Suprapubic skin (tissue), 4 donors: ENCODE results near the gene SEC14L1.

Experiments
- EP300 ChIP-seq: sonication (generic); formaldehyde crosslinking; IDR thresholded peaks from one replicate; pipeline ENCODE4 v1.6.1; 2017; ENCODE audit warnings: antibody characterized with exemption
- POLR2AphosphoS5 ChIP-seq, 3 donors: sonication (generic); formaldehyde crosslinking; IDR thresholded peaks; one replicate each; pipeline ENCODE4 v1.6.1; 2017; ENCODE audit warnings: antibody characterized with exemption in 3 of 3
- TF ChIP-seq, protein P1 (sequence below), 2 donors: fragments of 200-600 bp in 1 of 2; fragments of 450-650 bp in 1 of 2; sonication (generic) in 1 of 2; IDR thresholded peaks; one replicate each; pipeline ENCODE4 v1.5.1; 2016 to 2019; ENCODE audit warnings: antibody characterized with exemption in 2 of 2, mild to moderate bottlenecking in 1 of 2, moderate library complexity in 1 of 2

DNA sequence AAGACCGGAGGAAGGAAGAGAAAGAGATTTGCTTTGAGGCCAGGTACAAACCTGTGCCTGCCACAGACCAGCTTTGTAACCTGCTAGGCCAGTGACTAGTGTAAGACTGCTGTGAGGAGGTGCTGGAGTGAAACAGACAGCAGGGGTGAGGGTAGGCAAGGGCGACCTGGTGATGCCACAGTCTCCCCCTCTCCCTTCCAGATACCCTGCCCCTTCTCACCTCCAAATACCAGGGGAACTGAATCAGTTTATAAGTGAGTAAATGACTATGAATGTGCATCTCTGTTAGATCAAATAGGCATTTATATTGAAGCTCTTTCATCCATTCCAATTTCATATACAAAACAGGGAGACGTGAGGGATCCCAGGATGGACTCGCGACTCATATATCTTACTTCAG lies 9.4 kb downstream of the SEC14L1 start:
- no peak for TF ChIP-seq POLR2AphosphoS5 (IDR thresholded peaks at IDR 0.05)
- TF ChIP-seq, protein P1, sequence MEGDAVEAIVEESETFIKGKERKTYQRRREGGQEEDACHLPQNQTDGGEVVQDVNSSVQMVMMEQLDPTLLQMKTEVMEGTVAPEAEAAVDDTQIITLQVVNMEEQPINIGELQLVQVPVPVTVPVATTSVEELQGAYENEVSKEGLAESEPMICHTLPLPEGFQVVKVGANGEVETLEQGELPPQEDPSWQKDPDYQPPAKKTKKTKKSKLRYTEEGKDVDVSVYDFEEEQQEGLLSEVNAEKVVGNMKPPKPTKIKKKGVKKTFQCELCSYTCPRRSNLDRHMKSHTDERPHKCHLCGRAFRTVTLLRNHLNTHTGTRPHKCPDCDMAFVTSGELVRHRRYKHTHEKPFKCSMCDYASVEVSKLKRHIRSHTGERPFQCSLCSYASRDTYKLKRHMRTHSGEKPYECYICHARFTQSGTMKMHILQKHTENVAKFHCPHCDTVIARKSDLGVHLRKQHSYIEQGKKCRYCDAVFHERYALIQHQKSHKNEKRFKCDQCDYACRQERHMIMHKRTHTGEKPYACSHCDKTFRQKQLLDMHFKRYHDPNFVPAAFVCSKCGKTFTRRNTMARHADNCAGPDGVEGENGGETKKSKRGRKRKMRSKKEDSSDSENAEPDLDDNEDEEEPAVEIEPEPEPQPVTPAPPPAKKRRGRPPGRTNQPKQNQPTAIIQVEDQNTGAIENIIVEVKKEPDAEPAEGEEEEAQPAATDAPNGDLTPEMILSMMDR (IDR thresholded peaks at IDR 0.05) = no peak
- no peak for TF ChIP-seq EP300
